OCI-LY7 (cell line): Measurements from ENCODE around the gene FHL5.

Experiments
- EZH2phosphoT487 ChIP-seq: fragments of 200-600 bp; sonication (generic); IDR thresholded peaks from 2 replicates; pipeline ENCODE4 v1.6.1; 2018; ENCODE audit warnings: low read depth, borderline replicate concordance, mild to moderate bottlenecking, mixed run types, antibody characterized with exemption, low read length, moderate library complexity, mixed read lengths
- TF ChIP-seq, protein P1 (sequence below): fragments of 200-600 bp; sonication (generic); conservative IDR thresholded peaks from 2 replicates; pipeline ENCODE4 v1.5.1; 2014; ENCODE audit warnings: mild to moderate bottlenecking, antibody characterized with exemption, low read length, moderate library complexity, mixed read lengths

DNA sequence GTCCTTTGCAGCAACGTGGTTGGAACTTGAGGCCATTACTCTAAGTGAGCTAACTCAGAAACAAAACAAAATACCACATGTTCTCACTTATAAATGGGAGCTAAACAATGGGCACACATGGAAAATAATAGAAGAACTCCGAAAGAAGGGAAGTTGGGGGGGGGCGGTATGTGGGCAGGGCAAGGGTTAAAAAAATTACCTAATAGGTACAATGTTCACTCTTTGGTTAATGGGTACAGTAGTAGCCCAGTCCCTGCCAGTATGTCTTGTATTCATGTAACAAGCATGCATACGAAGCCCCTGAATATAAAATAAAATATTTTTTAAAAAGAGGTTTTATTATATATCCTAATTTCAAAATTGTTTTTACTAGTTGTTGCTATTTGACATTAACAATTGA lies 15.3 kb upstream of the FHL5 start:
- TF ChIP-seq, protein P1, sequence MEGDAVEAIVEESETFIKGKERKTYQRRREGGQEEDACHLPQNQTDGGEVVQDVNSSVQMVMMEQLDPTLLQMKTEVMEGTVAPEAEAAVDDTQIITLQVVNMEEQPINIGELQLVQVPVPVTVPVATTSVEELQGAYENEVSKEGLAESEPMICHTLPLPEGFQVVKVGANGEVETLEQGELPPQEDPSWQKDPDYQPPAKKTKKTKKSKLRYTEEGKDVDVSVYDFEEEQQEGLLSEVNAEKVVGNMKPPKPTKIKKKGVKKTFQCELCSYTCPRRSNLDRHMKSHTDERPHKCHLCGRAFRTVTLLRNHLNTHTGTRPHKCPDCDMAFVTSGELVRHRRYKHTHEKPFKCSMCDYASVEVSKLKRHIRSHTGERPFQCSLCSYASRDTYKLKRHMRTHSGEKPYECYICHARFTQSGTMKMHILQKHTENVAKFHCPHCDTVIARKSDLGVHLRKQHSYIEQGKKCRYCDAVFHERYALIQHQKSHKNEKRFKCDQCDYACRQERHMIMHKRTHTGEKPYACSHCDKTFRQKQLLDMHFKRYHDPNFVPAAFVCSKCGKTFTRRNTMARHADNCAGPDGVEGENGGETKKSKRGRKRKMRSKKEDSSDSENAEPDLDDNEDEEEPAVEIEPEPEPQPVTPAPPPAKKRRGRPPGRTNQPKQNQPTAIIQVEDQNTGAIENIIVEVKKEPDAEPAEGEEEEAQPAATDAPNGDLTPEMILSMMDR: no peak
- TF ChIP-seq EZH2phosphoT487: no peak
